Osteocyte (in vitro differentiated cells): ENCODE measurements around the gene TTC34. TPM values are rescaled to one million over a fixed set of nuclear protein-coding genes. Genes with fewer than 3 reads are reported as not detected.
A peak's percentile ranks its signal among the peaks of the same experiment; 100 is the strongest.
"Not testable (repeated sequence)": the region's sequence is repeated elsewhere in the genome, so short reads cannot be mapped to it uniquely, and the experiment has no call there.

Experiments
- DNase-seq: peaks from one replicate; pipeline ENCODE4 v3.0.0; 2021; ENCODE audit warnings: mixed read lengths; ENCODE audit not compliant: unreplicated experiment; ENCODE audit errors: extremely low spot score
- H3K27ac Mint-ChIP-seq: one replicate; pipeline ENCODE4 v1.8.0; 2021; ENCODE audit warnings: mild to moderate bottlenecking, mixed read lengths; ENCODE audit not compliant: unreplicated experiment
- H3K27me3 Mint-ChIP-seq: one replicate; pipeline ENCODE4 v1.8.0; 2021; ENCODE audit warnings: mixed read lengths; ENCODE audit not compliant: unreplicated experiment
- H3K36me3 Mint-ChIP-seq: one replicate; pipeline ENCODE4 v1.8.0; 2021; ENCODE audit warnings: mixed read lengths; ENCODE audit not compliant: unreplicated experiment
- H3K4me1 Mint-ChIP-seq: one replicate; pipeline ENCODE4 v1.8.0; 2021; ENCODE audit warnings: mixed read lengths; ENCODE audit not compliant: unreplicated experiment
- H3K4me3 Mint-ChIP-seq: one replicate; pipeline ENCODE4 v1.8.0; 2021; ENCODE audit warnings: mild to moderate bottlenecking, moderate library complexity, mixed read lengths; ENCODE audit not compliant: unreplicated experiment
- H3K9me3 Mint-ChIP-seq: one replicate; pipeline ENCODE4 v1.8.0; 2021; ENCODE audit warnings: mixed read lengths; ENCODE audit not compliant: unreplicated experiment
- CTCF ChIP-seq: fragments of 200-600 bp; sonication (generic); IDR thresholded peaks from 2 replicates; pipeline ENCODE4 v1.5.0; 2021; ENCODE audit warnings: antibody characterized with exemption, mild to moderate bottlenecking, moderate library complexity
- total RNA-seq: library from RNA; stranded (reverse); gene quantifications from 2 replicates; pipeline ENCODE4 v1.2.1, GENCODE V29; 2021

TTC34 gene
- total RNA-seq, 1 donor from 2014 or later, result 1.7 TPM

DNA sequence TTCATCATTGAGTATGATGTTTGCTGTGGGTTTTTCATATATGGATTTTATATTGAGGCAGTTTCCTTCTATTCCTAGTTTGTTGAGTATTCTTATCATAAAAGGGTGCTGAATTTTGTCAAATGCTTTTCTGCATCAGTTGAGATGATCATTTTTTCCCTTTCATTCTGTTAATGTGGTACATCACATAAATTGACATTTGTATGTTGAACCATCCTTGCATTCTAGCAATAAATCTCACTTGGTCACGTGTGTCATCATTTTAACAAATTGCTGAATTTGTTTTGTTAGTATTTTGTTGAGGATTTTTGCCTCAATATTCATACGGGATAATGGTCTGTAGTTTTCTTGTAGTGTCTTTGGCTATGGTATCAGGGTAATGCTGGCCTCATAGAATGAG lies 19.9 kb downstream of the TTC34 start:
- no peaks in the 10 kb centered on the region for H3K4me1 Mint-ChIP-seq
- H3K9me3 Mint-ChIP-seq, result peaks cover 36% of the 10 kb centered on the region
- no peaks in the 10 kb centered on the region for H3K27me3 Mint-ChIP-seq
- DNase-seq, result no peak
- H3K36me3 Mint-ChIP-seq, result no peaks in the 10 kb centered on the region
- no peak overlapping the region for H3K27ac Mint-ChIP-seq
- no peak overlapping the region for H3K4me3 Mint-ChIP-seq
- no peak for TF ChIP-seq CTCF

- no peaks in the 10 kb centered on the region for H3K27me3 Mint-ChIP-seq
- no peaks in the 10 kb centered on the region for H3K36me3 Mint-ChIP-seq
- peaks cover 36% of the 10 kb centered on the region for H3K9me3 Mint-ChIP-seq
Measured at GRCh38 chr1:2778220-2778592, 23.3 kb downstream of the TTC34 start.

GRCh38 chr1:2777424-2778219 lies 23.9 kb downstream of the TTC34 start:
- Mint-ChIP-seq H3K36me3 (no peaks in the 10 kb centered on the region), H3K9me3 (peaks cover 36% of the 10 kb centered on the region), H3K4me1 (no peaks in the 10 kb centered on the region), H3K27me3 (no peaks in the 10 kb centered on the region), H3K4me3 (no peak overlapping the region), H3K27ac (no peak overlapping the region)
- no peak for TF ChIP-seq CTCF
- DNase-seq, result peak; percentile 81

More at GRCh38 chr1:2778220-2778592, 23.3 kb downstream of the TTC34 start:
- TF ChIP-seq CTCF, result no peak
- Mint-ChIP-seq H3K4me3 (no peak overlapping the region), H3K4me1 (no peaks in the 10 kb centered on the region), H3K27ac (no peak overlapping the region)
- peak; percentile 72 for DNase-seq

GRCh38 chr1:2775333-2775732 lies 26.2 kb downstream of the TTC34 start:
- H3K4me1 Mint-ChIP-seq, H3K36me3 Mint-ChIP-seq, H3K27me3 Mint-ChIP-seq, H3K27ac Mint-ChIP-seq, H3K4me3 Mint-ChIP-seq: not testable (repeated sequence)
- peaks cover 14% of the 10 kb centered on the region for H3K9me3 Mint-ChIP-seq
- DNase-seq, result peak; percentile 67

DNA sequence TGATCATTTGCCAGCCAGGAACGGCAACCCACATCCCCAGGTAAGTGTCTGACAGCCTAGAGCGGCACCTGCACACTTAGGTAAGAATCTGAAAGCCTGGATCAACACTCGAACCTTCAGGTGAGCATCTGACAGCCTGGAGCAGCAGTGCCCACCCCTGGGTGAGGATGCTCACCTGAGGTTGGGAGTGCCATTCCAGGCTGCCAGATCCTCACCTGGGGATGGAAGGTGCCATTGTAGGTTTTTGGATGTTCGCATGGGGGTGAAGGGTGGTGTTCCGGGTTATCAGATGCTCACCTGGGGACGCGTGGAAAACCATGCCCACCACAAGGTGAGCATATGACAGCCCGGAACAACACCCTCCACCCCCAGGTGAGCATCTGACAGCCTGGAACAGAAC lies 33.4 kb downstream of the TTC34 start:
- not testable (repeated sequence) for DNase-seq, H3K9me3 Mint-ChIP-seq

DNA sequence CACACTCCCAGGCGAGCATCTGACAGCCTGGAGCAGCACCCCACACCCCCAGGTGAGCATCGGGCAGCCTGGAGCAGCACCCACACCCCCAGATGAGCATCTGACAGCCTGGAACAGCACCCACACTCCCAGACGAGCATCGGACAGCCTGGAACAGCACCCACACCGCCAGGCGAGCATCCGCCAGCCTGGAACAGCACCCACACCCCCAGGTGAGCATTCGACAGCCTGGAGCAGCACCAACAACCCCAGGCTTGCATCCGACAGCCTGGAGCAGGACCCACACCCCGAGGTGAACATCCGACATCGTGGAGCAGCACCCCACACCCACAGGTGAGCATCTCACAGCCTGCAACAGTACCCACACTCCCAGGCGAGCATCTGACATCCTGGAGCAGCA lies 42.1 kb downstream of the TTC34 start:
- not testable (repeated sequence) for H3K4me1 Mint-ChIP-seq, H3K4me3 Mint-ChIP-seq, H3K9me3 Mint-ChIP-seq, H3K36me3 Mint-ChIP-seq, DNase-seq, H3K27me3 Mint-ChIP-seq, H3K27ac Mint-ChIP-seq

More for the DNA sequence above, 33.4 kb downstream of the TTC34 start:
- not testable (repeated sequence) for H3K4me3 Mint-ChIP-seq, H3K27ac Mint-ChIP-seq, H3K36me3 Mint-ChIP-seq, H3K4me1 Mint-ChIP-seq, H3K27me3 Mint-ChIP-seq

DNA sequence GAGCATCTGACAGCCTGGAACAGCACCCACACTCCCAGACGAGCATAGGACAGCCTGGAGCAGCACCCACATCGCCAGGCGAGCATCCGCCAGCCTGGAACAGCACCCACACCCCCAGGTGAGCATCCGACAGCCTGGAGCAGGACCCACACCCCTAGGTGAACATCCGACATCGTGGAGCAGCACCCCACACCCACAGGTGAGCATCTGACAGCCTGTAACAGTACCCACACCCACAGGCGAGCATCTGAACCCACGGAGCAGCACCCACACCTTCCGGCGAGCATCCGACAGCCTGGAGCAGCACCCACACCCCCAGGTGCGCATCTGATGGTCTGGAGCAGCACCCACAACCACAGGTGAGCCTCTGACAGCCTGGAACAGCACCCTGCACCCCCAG lies 44.0 kb downstream of the TTC34 start:
- H3K4me1 Mint-ChIP-seq, H3K27me3 Mint-ChIP-seq, H3K9me3 Mint-ChIP-seq, DNase-seq, H3K36me3 Mint-ChIP-seq, H3K27ac Mint-ChIP-seq, H3K4me3 Mint-ChIP-seq: not testable (repeated sequence)

- H3K4me1 Mint-ChIP-seq, H3K9me3 Mint-ChIP-seq, H3K27me3 Mint-ChIP-seq, DNase-seq, H3K27ac Mint-ChIP-seq, H3K4me3 Mint-ChIP-seq, H3K36me3 Mint-ChIP-seq: not testable (repeated sequence)
Measured at GRCh38 chr1:2755426-2755825, 46.1 kb downstream of the TTC34 start.

- H3K36me3 Mint-ChIP-seq, result not testable (repeated sequence)
Measured at GRCh38 chr1:2754597-2754996, 46.9 kb downstream of the TTC34 start.

GRCh38 chr1:2752503-2752902 lies 49.0 kb downstream of the TTC34 start:
- H3K27ac Mint-ChIP-seq, H3K4me1 Mint-ChIP-seq, H3K9me3 Mint-ChIP-seq, H3K27me3 Mint-ChIP-seq, H3K36me3 Mint-ChIP-seq, H3K4me3 Mint-ChIP-seq, DNase-seq: not testable (repeated sequence)

More at GRCh38 chr1:2754597-2754996, 46.9 kb downstream of the TTC34 start:
- not testable (repeated sequence) for H3K4me3 Mint-ChIP-seq, H3K4me1 Mint-ChIP-seq, H3K27me3 Mint-ChIP-seq, H3K9me3 Mint-ChIP-seq, DNase-seq, H3K27ac Mint-ChIP-seq
